Testis (tissue), 3 donors: ENCODE data around the gene COPS9. TPM values are rescaled to one million over a fixed set of nuclear protein-coding genes. Genes with fewer than 3 reads are reported as not detected.

Experiments used
- DNase-seq: peaks from one replicate; pipeline ENCODE4 v3.0.0-alpha.2; 2019
- H3K27ac ChIP-seq, 2 donors: fragments of 200-600 bp; sonication (generic); one replicate each; pipeline ENCODE4 v1.5.1; 2019
- H3K27me3 ChIP-seq: fragments of 200-600 bp; sonication (generic); one replicate; pipeline ENCODE4 v1.5.1; 2019
- H3K36me3 ChIP-seq: fragments of 200-600 bp; sonication (generic); one replicate; pipeline ENCODE4 v1.5.1; 2017; ENCODE audit warnings: low read depth; ENCODE audit errors: missing control alignments
- H3K4me1 ChIP-seq: fragments of 200-600 bp; sonication (generic); one replicate; pipeline ENCODE4 v1.5.1; 2019
- H3K4me3 ChIP-seq, 2 donors: fragments of 200-600 bp; sonication (generic); one replicate each; pipeline ENCODE4 v1.5.1; 2017 to 2019
- H3K9me3 ChIP-seq: fragments of 200-600 bp; sonication (generic); one replicate; pipeline ENCODE4 v1.5.1; 2017
- POLR2A ChIP-seq: fragments of 450-650 bp; IDR thresholded peaks from one replicate; pipeline ENCODE4 v1.6.1; 2017; ENCODE audit warnings: antibody characterized with exemption, mild to moderate bottlenecking, moderate library complexity
- WGBS, 2 donors: methylation state at CpG; one replicate each; pipeline ENCODE4 v1.1.5; 2018; 5-methylcytosine and 5-hydroxymethylcytosine counted together
- intact Hi-C: fragments of 100-400 bp; cut with DNase I; formaldehyde crosslinking; loops from one replicate; pipeline ENCODE4 v1.15.1; 2023; ENCODE audit warnings: low total_unique reads
- polyA plus RNA-seq: library from polyadenylated mRNA; stranded (reverse); fragments of 350-450 nt; fragmentation: Illumina TruSeq; extraction: RNeasy Lipid Tissue Mini Kit (QIAGEN cat#74804); gene quantifications from one replicate; pipeline ENCODE4 v1.2.3, GENCODE V29; 2014; ENCODE audit warnings: low read depth, low replicate concordance; ENCODE audit not compliant: insufficient read depth
- total RNA-seq, 2 donors: library from RNA; depleted of rRNA; stranded (reverse); fragments of >200 nt; gene quantifications; one replicate each; pipeline ENCODE4 v1.2.3, GENCODE V29; 2016
- TF ChIP-seq, protein P1 (sequence below), 3 experiments: fragments of 450-650 bp in 2 of 3; fragments of 200-600 bp in 1 of 3; sonication (generic) in 1 of 3; IDR thresholded peaks; one replicate each; pipeline ENCODE4 v1.5.1; 2016 to 2019; ENCODE audit warnings: antibody characterized with exemption in 3 of 3, mild to moderate bottlenecking in 2 of 3, moderate library complexity in 1 of 3

Gene COPS9
- total and polyA plus RNA-seq, 3 donors from 2014 or later = 167 to 201 (median 170) TPM

- Histone ChIP-seq H3K27me3 (no peaks in the 10 kb centered on the region), H3K9me3 (no peaks in the 10 kb centered on the region), H3K36me3 (no peaks in the 10 kb centered on the region), H3K4me1 (no peaks in the 10 kb centered on the region), H3K27ac (no peak overlapping the region), H3K4me3 (no peak overlapping the region)
- 74 to 85% methylated on average over 4 to 5 of the region's 5 CpGs for WGBS, 2 donors
- TF ChIP-seq, protein P1, sequence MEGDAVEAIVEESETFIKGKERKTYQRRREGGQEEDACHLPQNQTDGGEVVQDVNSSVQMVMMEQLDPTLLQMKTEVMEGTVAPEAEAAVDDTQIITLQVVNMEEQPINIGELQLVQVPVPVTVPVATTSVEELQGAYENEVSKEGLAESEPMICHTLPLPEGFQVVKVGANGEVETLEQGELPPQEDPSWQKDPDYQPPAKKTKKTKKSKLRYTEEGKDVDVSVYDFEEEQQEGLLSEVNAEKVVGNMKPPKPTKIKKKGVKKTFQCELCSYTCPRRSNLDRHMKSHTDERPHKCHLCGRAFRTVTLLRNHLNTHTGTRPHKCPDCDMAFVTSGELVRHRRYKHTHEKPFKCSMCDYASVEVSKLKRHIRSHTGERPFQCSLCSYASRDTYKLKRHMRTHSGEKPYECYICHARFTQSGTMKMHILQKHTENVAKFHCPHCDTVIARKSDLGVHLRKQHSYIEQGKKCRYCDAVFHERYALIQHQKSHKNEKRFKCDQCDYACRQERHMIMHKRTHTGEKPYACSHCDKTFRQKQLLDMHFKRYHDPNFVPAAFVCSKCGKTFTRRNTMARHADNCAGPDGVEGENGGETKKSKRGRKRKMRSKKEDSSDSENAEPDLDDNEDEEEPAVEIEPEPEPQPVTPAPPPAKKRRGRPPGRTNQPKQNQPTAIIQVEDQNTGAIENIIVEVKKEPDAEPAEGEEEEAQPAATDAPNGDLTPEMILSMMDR (IDR thresholded peaks at IDR 0.05) = no peak
- no peak for TF ChIP-seq POLR2A
- DNase-seq = no peak
- intact Hi-C loops = no loop called here
Observed at GRCh38 chr2:240147382-240147781, 11.3 kb upstream of the COPS9 start.

- Histone ChIP-seq H3K27ac (no peak overlapping the region), H3K4me1 (no peaks in the 10 kb centered on the region), H3K9me3 (no peaks in the 10 kb centered on the region), H3K27me3 (no peaks in the 10 kb centered on the region), H3K4me3 (no peak overlapping the region), H3K36me3 (no peaks in the 10 kb centered on the region)
- intact Hi-C loops = no loop called here
- DNase-seq = no peak
- TF ChIP-seq, protein P1 (IDR thresholded peaks at IDR 0.05) = no peak
- TF ChIP-seq POLR2A = no peak
- 82 to 86% methylated on average over 12 of the region's 12 CpGs for WGBS, 2 donors
Observed at GRCh38 chr2:240146627-240147278, 10.6 kb upstream of the COPS9 start.

DNA sequence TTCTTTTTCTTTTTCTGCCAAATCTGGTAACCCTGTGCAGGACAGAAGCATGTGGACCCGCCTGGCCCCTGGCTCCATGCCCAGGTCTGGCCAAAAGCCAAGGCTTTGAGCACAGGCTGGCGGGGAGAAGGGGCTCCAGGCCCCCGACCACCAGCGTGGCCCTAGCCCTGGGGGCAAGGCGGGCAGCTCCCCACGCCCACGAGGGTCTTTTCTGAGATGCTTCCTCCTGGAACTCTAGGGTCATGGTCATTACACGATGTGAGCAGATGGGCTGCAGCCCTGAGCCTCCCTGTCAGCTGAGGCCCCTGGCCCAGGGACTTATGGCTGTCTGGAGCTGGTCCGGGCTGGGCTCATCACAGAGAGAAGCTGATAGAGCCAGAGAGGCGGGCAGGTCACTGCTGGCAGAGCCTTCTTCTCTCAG lies 10.0 kb upstream of the COPS9 start:
- Histone ChIP-seq H3K27ac (no peak overlapping the region), H3K4me3 (no peak overlapping the region), H3K36me3 (no peaks in the 10 kb centered on the region), H3K27me3 (no peaks in the 10 kb centered on the region), H3K9me3 (no peaks in the 10 kb centered on the region), H3K4me1 (no peaks in the 10 kb centered on the region)
- DNase-seq = no peak
- WGBS, 2 donors = 52 to 59% methylated on average over 8 to 10 of the region's 10 CpGs
- TF ChIP-seq, protein P1 (IDR thresholded peaks at IDR 0.05) = no peak
- no peak for TF ChIP-seq POLR2A
- intact Hi-C loops = no loop called here

GRCh38 chr2:240145461-240145860 lies 9.4 kb upstream of the COPS9 start:
- H3K27me3 ChIP-seq = no peaks in the 10 kb centered on the region
- H3K4me3 ChIP-seq = no peak overlapping the region
- no peaks in the 10 kb centered on the region for H3K9me3 ChIP-seq
- intact Hi-C loops = no loop called here
- no peaks in the 10 kb centered on the region for H3K36me3 ChIP-seq
- TF ChIP-seq, protein P1 (IDR thresholded peaks at IDR 0.05) = no peak
- no peak for TF ChIP-seq POLR2A
- no peaks in the 10 kb centered on the region for H3K4me1 ChIP-seq
- H3K27ac ChIP-seq = no peak overlapping the region
- no peak for DNase-seq
- 74 to 83% methylated on average over 13 of the region's 13 CpGs for WGBS, 2 donors

DNA sequence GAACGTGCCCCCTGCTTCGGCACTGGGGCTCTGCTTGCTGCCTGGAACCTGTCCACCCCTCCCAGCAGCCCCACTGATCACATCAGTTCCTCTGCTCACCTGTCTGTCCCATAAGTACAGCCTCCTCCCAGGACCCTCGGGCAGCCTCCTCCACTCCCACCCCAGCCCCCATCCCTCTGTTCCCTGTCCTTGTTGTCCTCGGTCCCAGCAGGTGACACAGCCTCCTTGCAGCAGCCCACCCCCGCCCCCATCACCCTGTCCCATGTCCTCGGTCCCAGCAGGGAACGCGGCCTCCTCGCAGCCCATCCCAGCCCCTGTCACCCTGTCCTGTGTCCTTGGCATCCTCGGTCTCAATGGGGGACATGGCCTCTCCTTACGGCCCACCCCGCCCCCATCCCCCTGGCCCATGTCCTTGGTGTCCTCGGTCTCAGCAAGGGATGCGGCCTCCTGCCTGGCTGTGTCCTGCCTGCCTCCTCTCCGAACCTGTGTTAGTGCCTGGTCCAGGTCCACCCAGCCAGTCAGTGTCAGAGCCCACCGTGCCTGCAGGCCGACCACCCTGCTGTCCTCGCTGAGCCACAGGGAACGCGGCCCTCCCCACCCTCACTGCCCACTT lies 8.7 kb upstream of the COPS9 start:
- no peaks in the 10 kb centered on the region for H3K4me1 ChIP-seq
- no peak overlapping the region for H3K4me3 ChIP-seq
- no peak overlapping the region for H3K27ac ChIP-seq
- no peak for DNase-seq
- no peak for TF ChIP-seq POLR2A
- TF ChIP-seq, protein P1 (IDR thresholded peaks at IDR 0.05) = no peak
- H3K36me3 ChIP-seq = no peaks in the 10 kb centered on the region
- 79 to 82% methylated on average over 18 to 20 of the region's 20 CpGs for WGBS, 2 donors
- no peaks in the 10 kb centered on the region for H3K9me3 ChIP-seq
- no peaks in the 10 kb centered on the region for H3K27me3 ChIP-seq
- intact Hi-C loops = no loop called here
